ENCODE data around the gene SLC20A1.
"Not testable (repeated sequence)": the region's sequence is repeated elsewhere in the genome, so short reads cannot be mapped to it uniquely, and the experiment has no call there.

The SLC20A1 gene, protein sequence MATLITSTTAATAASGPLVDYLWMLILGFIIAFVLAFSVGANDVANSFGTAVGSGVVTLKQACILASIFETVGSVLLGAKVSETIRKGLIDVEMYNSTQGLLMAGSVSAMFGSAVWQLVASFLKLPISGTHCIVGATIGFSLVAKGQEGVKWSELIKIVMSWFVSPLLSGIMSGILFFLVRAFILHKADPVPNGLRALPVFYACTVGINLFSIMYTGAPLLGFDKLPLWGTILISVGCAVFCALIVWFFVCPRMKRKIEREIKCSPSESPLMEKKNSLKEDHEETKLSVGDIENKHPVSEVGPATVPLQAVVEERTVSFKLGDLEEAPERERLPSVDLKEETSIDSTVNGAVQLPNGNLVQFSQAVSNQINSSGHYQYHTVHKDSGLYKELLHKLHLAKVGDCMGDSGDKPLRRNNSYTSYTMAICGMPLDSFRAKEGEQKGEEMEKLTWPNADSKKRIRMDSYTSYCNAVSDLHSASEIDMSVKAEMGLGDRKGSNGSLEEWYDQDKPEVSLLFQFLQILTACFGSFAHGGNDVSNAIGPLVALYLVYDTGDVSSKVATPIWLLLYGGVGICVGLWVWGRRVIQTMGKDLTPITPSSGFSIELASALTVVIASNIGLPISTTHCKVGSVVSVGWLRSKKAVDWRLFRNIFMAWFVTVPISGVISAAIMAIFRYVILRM

DNA sequence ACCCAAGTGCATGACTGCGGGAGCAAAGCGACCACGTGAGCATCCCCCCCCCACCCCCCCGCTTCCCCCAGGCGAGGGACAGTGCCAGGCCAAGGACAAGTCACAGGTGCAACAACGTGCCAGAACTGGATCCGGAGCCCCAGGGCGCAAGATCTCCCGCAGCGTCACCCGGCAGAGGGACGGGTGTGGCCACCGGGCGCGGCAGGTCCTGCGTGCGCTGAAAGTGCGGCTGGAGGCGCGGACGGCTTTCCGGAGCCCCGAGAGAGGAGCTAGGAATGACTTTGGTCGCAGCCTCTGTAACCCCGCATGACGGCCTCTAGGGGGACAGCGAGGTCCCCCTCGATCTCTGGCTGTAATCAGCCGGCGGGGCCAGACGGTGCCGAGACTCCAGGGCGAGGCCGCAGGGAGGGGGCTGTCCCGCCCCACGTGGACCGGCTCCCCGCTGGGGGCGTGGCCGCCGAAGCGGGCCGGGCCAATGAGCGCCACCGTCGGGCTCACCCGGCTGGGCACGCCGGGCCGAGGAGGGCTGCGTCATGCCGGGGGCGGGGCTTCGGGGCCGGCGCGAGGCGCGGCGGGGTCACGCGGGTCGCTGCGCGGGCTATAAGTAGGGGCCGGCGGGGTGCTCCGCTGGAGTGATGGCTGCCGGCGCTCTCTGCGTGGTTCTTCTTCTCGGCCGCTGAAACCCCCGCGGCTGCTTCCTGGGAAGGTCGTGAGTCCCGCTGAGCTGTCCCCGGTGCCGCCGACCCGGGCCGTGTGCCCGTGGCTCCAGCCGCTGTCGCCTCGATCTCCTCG, at the start of gene SLC20A1:
Gene SLC20A1, plus strand, starts transcription at position 630 of the 792 bp plus-strand sequence. CDS start 890 bp downstream, outside the sequence.
- DNase-seq, result peak; percentile 97

GRCh38 chr2:112597537-112598322, 48.0 kb upstream of the SLC20A1 start:
- DNase-seq, result peak; percentile 2

DNA sequence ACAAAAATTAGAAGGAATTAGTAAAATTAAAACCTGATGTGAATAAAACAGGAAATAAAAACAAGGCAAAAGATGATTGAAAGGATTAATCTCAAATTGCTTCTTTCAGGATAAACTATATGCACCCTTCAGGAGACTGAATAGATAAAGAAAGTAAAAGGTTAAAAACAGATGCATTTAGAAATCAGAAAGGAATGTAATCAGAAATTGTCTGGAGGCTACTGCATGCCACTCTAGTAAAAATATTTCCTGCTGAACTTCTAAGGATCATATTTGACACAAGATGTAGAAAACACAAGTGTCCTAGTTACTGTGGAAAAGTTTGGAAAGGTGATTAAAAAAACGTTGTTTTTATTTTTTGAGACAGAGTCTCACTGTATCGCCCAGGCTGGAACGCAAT, 45.1 kb upstream of the SLC20A1 start:
- no peak for DNase-seq

DNA sequence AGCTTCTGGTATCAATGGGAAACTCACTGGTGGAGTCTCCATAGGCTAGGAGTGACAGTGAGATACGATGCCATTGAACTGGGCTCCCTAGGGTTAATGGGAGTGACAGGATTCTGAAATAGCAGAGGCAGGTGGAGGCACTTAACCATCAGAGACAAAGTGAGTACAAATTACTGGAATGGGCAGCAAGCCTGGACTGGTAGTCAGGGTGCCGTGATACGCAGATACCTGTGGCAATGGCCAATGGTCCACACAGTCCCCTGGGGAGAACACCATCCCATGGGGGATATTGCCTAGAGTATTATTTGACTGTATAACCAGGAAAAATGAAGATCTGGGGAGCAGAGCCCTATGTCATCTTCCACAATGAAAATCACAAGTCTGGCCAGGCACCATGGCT, 44.0 kb upstream of the SLC20A1 start:
- DNase-seq, result peak; percentile 37

- peak; percentile 13 for DNase-seq
Observed at GRCh38 chr2:112602917-112603316, 42.8 kb upstream of the SLC20A1 start.

GRCh38 chr2:112603731-112604130, 42.0 kb upstream of the SLC20A1 start:
- no peak for DNase-seq

GRCh38 chr2:112604952-112605351, 40.8 kb upstream of the SLC20A1 start:
- DNase-seq, result no peak

GRCh38 chr2:112605926-112606325, 39.8 kb upstream of the SLC20A1 start:
- no peak for DNase-seq

GRCh38 chr2:112606547-112606946, 39.2 kb upstream of the SLC20A1 start:
- DNase-seq, result no peak

DNA sequence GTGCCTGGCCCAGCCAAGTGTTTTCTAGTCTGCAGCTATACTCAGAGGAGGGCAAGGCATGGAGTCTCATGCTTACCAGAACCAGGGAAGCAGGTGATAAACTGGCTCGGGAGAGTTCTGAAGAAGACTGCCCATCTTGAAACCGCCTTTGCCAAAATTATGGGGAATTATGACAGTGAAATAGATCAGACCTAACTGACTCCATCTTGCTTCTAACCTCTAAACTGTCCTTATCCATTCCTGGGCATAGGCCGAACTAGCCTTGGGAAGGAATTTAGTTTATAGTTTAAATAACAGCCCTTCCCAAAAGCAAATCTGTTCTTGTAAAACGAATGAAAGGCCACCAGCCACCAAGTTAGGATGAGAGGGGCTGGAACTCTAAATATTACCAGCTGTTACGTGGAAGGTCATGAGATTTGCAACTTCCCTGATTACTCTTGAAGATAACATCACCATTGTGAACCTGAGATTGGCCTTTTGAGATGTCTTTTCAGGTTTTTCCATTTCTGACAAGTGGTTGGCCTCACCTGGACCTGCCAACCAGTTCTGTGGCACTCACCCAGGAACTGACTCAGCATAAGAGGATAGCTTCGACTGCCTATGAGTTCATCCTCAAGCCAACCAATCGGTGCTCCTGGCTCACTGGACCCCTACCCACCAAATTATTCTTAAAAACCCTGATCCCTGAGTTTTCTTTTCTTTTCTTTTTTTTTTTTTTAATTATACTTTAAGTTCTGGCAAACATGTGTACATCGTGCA, 37.9 kb upstream of the SLC20A1 start:
- no peak for DNase-seq

DNA sequence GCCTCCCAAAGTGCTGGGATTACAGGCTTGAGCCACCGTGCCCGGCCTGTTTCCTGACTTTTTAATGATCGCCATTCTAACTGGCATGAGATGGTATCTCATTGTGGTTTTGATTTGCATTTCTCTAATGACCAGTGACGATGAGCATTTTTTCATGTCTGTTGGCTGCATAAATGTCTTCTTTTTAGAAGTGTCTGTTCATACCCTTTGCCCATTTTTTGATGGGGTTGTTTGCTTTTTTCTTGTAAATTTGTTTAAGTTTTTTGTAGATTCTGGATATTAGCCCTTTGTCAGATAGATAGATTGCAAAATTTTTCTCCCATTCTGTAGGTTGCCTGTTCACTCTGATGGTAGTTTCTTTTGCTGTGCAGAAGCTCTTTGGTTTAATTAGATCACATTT, 36.4 kb upstream of the SLC20A1 start:
- not testable (repeated sequence) for DNase-seq

GRCh38 chr2:112612283-112612682, 33.5 kb upstream of the SLC20A1 start:
- DNase-seq, result not testable (repeated sequence)

DNA sequence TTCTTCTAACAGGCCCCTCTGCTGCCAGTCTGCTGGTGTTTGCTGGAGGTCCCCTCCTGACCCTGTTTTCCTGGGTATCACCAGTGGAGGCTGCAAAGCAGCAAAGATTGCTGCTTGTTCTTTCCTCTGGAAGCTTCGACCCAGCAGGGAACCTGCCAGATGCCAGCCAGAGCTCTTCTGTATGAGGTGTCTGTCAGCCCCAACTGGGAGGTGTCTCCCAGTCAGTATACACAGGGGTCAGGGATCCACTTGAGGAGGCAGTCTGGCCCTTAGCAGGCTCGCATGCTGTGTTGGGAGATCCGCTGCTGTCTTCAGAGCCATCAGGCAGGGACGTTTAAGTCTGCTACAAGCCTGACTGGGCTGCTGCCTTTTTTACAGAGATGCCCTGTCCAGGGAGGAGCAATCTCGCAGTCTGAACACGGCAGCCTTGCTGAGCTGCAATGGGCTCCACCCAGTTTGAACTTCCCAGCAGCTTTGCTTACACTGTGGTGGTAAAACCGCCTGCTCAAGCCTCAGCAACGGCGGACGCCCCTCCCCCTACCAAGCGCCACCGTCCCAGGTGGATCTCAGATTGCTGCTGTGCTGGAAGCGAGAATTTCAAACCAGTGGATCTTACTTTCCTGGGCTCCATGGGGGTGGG, 31.4 kb upstream of the SLC20A1 start:
- peak; percentile 88 for DNase-seq

DNA sequence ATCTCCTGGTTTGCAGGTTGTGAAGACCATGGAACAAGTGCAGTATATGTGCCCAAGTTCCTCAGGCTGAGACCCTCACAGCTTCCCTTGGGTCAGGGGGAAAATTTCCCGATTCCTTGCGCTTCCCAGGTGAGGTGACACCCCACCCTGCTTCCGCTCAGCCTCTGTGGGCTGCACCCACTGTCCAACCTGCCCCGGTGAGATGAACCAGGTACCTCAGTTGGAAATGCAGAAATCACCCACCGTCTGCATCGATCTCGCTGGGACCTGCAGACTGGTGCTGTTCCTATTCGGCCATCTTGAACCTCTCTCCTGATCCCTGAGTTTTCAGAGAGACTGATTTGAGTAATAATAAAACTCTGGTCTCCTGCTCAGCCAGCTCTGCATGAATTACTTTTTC, 30.7 kb upstream of the SLC20A1 start:
- no peak for DNase-seq

- DNase-seq, result not testable (repeated sequence)
Observed at GRCh38 chr2:112615798-112616197, 29.9 kb upstream of the SLC20A1 start.

GRCh38 chr2:112618383-112618782, 27.4 kb upstream of the SLC20A1 start:
- no peak for DNase-seq

- DNase-seq, result peak; percentile 53
Observed at GRCh38 chr2:112621790-112622527, 23.8 kb upstream of the SLC20A1 start.

DNA sequence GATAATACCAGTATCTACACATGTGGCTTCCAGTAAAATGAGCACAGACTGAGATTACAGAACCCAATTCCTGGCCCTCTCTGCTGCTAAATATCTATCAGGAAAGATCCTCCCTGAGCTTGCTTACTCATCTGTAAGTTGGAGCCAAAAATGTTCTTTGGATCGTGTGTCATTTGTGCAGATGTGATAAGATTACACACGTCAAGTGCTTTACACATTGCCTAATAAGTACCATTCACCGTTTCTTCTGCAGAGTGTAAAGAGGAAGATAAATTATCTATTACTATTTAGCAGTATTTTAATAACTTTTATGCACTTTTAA, 23.2 kb upstream of the SLC20A1 start:
- DNase-seq, result no peak

DNA sequence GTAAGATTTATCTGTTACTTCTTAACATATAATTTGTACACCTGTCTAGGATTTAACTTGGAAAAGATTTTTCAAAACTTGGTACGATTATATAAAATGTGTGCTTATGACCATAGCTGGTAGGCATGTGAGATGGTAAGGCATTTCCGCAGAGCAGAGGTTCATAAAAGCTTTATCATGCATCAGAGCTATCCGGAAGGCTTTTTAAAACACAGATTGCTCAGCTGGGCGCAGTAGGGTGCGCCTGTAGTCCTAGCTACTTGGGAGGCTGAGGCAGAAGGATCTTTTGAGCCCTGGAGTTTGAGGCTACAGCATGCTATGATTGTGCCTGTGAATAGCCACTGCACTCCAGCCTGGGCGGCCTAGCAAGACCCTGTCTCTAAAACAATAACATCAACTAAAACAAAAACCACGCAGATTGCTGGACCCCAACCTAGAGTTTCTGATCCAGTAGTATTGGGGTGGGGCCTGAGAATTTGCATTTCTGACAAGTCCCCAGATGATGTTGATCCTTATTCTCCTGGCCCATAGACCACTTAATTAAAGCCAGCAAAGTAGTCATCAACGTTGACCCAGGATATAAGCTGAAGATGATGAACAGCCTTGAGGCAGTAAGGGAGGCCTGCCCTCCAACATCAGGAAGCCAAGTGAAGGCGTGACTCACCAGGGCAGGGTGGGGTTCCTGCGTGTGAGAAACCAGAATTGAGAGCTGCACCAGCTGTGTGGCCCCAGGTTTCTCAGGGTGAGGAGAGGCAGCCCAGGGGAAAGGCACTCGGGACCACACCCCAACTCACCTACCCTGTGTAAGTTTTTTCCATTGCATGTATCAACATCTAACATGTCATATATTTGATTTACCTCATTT, 21.6 kb upstream of the SLC20A1 start:
- DNase-seq, result peak; percentile 57

Measured in islet precursor cell (in vitro differentiated cells).